GM18526 (cell line): ENCODE data around the gene THSD4.

Experiments used
- POLR2A ChIP-seq: IDR thresholded peaks from 3 replicates; pipeline ENCODE4 v1.6.1; 2011; ENCODE audit not compliant: insufficient read length; ENCODE audit errors: extremely low read depth

Gene THSD4

GRCh38 chr15:71312731-71313460 lies 197.6 kb downstream of the THSD4 start:
- TF ChIP-seq POLR2A = no peak

- TF ChIP-seq POLR2A = no peak
Measured at GRCh38 chr15:71313806-71314205, 198.5 kb downstream of the THSD4 start.

GRCh38 chr15:71314956-71315537 lies 199.8 kb downstream of the THSD4 start:
- no peak for TF ChIP-seq POLR2A

GRCh38 chr15:71316911-71317310 lies 201.6 kb downstream of the THSD4 start:
- TF ChIP-seq POLR2A = no peak

GRCh38 chr15:71319935-71320334 lies 204.7 kb downstream of the THSD4 start:
- TF ChIP-seq POLR2A = no peak

GRCh38 chr15:71323082-71323481 lies 207.8 kb downstream of the THSD4 start:
- TF ChIP-seq POLR2A = no peak

GRCh38 chr15:71323584-71323983 lies 208.3 kb downstream of the THSD4 start:
- TF ChIP-seq POLR2A = no peak

- TF ChIP-seq POLR2A = no peak
Measured at GRCh38 chr15:71325481-71325880, 210.2 kb downstream of the THSD4 start.

- TF ChIP-seq POLR2A = no peak
Measured at GRCh38 chr15:71328453-71328852, 213.2 kb downstream of the THSD4 start.

GRCh38 chr15:71329041-71329440 lies 213.8 kb downstream of the THSD4 start:
- TF ChIP-seq POLR2A = no peak

- no peak for TF ChIP-seq POLR2A
Measured at GRCh38 chr15:71329497-71330260, 214.4 kb downstream of the THSD4 start.

GRCh38 chr15:71330638-71331162 lies 215.4 kb downstream of the THSD4 start:
- no peak for TF ChIP-seq POLR2A

GRCh38 chr15:71331173-71331572 lies 215.9 kb downstream of the THSD4 start:
- no peak for TF ChIP-seq POLR2A

GRCh38 chr15:71332431-71333004 lies 217.2 kb downstream of the THSD4 start:
- TF ChIP-seq POLR2A = no peak

- TF ChIP-seq POLR2A = no peak
Measured at GRCh38 chr15:71333136-71333700, 217.9 kb downstream of the THSD4 start.
